Neuronal stem cell (in vitro differentiated cells): ENCODE results near the gene PRXL2B.

ENCODE experiments used
- DNase-seq: peaks from one replicate; pipeline ENCODE4 v3.0.0-alpha.2; 2013; ENCODE audit warnings: low spot score
- H2AFZ ChIP-seq: one replicate; pipeline ENCODE4 v1.6.1; 2013; ENCODE audit warnings: mild to moderate bottlenecking, low read length, inconsistent platforms
- H2AK5ac ChIP-seq: 2 replicates; pipeline ENCODE4 v1.6.1; 2013; ENCODE audit warnings: low read depth, mild to moderate bottlenecking, inconsistent platforms, low read length, moderate library complexity, mixed read lengths
- H2BK120ac ChIP-seq: 2 replicates; pipeline ENCODE4 v1.6.1; 2013; ENCODE audit warnings: low read depth, mild to moderate bottlenecking, inconsistent platforms, low read length, moderate library complexity, mixed read lengths
- H2BK12ac ChIP-seq: one replicate; pipeline ENCODE4 v1.6.1; 2013; ENCODE audit warnings: low read length, inconsistent platforms
- H2BK15ac ChIP-seq: 2 replicates; pipeline ENCODE4 v1.6.1; 2013; ENCODE audit warnings: mild to moderate bottlenecking, low read length, inconsistent platforms, mixed read lengths
- H2BK5ac ChIP-seq: one replicate; pipeline ENCODE4 v1.6.1; 2013; ENCODE audit warnings: inconsistent platforms, mild to moderate bottlenecking, low read length, moderate library complexity
- H3K14ac ChIP-seq: one replicate; pipeline ENCODE4 v1.6.1; 2013; ENCODE audit warnings: low read length, inconsistent platforms
- H3K18ac ChIP-seq: 2 replicates; pipeline ENCODE4 v1.6.1; 2013; ENCODE audit warnings: low read length, inconsistent platforms
- H3K23ac ChIP-seq: 2 replicates; pipeline ENCODE4 v1.6.1; 2013; ENCODE audit warnings: low read depth, mild to moderate bottlenecking, mixed read lengths, low read length, inconsistent platforms; ENCODE audit not compliant: poor library complexity
- H3K27ac ChIP-seq: replicated peaks from 3 replicates; pipeline ENCODE4 v1.5.1; 2013; ENCODE audit warnings: low read length, inconsistent platforms
- H3K27me3 ChIP-seq, 3 experiments: 2 replicates each; pipeline ENCODE4 v1.6.1; 2013; ENCODE audit warnings: low read length in 3 of 3, mild to moderate bottlenecking in 2 of 3, inconsistent platforms in 1 of 3, low read depth in 1 of 3, mixed read lengths in 1 of 3, moderate library complexity in 1 of 3; ENCODE audit not compliant: control insufficient read depth in 3 of 3, insufficient read depth in 3 of 3
- H3K36me3 ChIP-seq, 2 donors: replicated peaks in 1 of 2; 2 replicates each; pipeline ENCODE4 v1.6.1; 2013; ENCODE audit warnings: low read length in 2 of 2; ENCODE audit not compliant: control insufficient read depth in 2 of 2, insufficient read depth in 2 of 2
- H3K4ac ChIP-seq: 2 replicates; pipeline ENCODE4 v1.6.1; 2013; ENCODE audit warnings: inconsistent platforms, mild to moderate bottlenecking, low read length, moderate library complexity
- H3K4me1 ChIP-seq, 2 donors: 1 replicate in 1 of 2; 2 replicates in 1 of 2; pipeline ENCODE4 v1.6.1; 2013; ENCODE audit warnings: low read length in 2 of 2, low read depth in 1 of 2; ENCODE audit not compliant: control insufficient read depth in 2 of 2, insufficient read depth in 1 of 2
- H3K4me2 ChIP-seq: one replicate; pipeline ENCODE4 v1.6.1; 2013; ENCODE audit warnings: mild to moderate bottlenecking, low read length, inconsistent platforms; ENCODE audit not compliant: insufficient read depth, poor library complexity, severe bottlenecking
- H3K4me3 ChIP-seq, 2 donors: 2 replicates each; pipeline ENCODE4 v1.5.1; 2013; ENCODE audit warnings: low read length in 2 of 2, mild to moderate bottlenecking in 2 of 2, inconsistent platforms in 1 of 2, moderate library complexity in 1 of 2
- H3K79me1 ChIP-seq: one replicate; pipeline ENCODE4 v1.6.1; 2013; ENCODE audit warnings: low read depth, mild to moderate bottlenecking, inconsistent platforms, low read length, moderate library complexity
- H3K9ac ChIP-seq: one replicate; pipeline ENCODE4 v1.6.1; 2013; ENCODE audit warnings: mild to moderate bottlenecking, low read depth, low read length, inconsistent platforms; ENCODE audit not compliant: poor library complexity
- H3K9me3 ChIP-seq, 2 donors: replicated peaks in 1 of 2; 2 replicates each; pipeline versions ENCODE3 to v1.6.1; 2013; ENCODE audit warnings: low read length in 2 of 2, mild to moderate bottlenecking in 2 of 2, inconsistent platforms in 1 of 2, low read depth in 1 of 2, mixed read lengths in 1 of 2, moderate library complexity in 1 of 2; ENCODE audit not compliant: control insufficient read depth in 2 of 2, insufficient read depth in 1 of 2
- H4K8ac ChIP-seq: one replicate; pipeline ENCODE4 v1.6.1; 2013; ENCODE audit warnings: low read depth, mild to moderate bottlenecking, inconsistent platforms, low read length, moderate library complexity
- H4K91ac ChIP-seq: one replicate; pipeline ENCODE4 v1.6.1; 2013; ENCODE audit warnings: low read length, low read depth, mild to moderate bottlenecking, inconsistent platforms; ENCODE audit not compliant: poor library complexity
- WGBS, 2 donors: extraction: QIAGEN DNeasy Blood & Tissue Kit; methylation state at CpG; one replicate each; pipeline ENCODE4 v1.1.7; 2013; ENCODE audit warnings: missing lambda C conversion rate in 2 of 2, mixed read lengths in 1 of 2; ENCODE audit not compliant: insufficient read length in 2 of 2, insufficient replicate concordance in 1 of 2; ENCODE audit errors: extremely low coverage in 2 of 2; 5-methylcytosine and 5-hydroxymethylcytosine counted together

The PRXL2B gene

GRCh38 chr1:2601721-2602303 is 15.2 kb downstream of the PRXL2B start:
- no peak overlapping the region for H3K14ac ChIP-seq
- WGBS, 2 donors: no CpG with 5 or more reads among the region's 18 CpGs
- H3K4me2 ChIP-seq: no peak overlapping the region
- no peak overlapping the region for H4K8ac ChIP-seq
- no peaks in the 10 kb centered on the region for H3K36me3 ChIP-seq
- no peak for DNase-seq
- peak overlapping the region; percentile 53 for H3K4ac ChIP-seq
- H2AFZ ChIP-seq: no peak overlapping the region
- no peaks in the 10 kb centered on the region for H3K9me3 ChIP-seq
- H2BK15ac ChIP-seq: peak overlapping the region; percentile 67
- no peak overlapping the region for H2BK12ac ChIP-seq
- no peak overlapping the region for H3K27ac ChIP-seq
- peak overlapping the region; percentile 39 for H2BK5ac ChIP-seq
- no peak overlapping the region for H3K9ac ChIP-seq
- peak overlapping the region; percentile 56 for H2AK5ac ChIP-seq
- H3K4me3 ChIP-seq: no peak overlapping the region
- H3K18ac ChIP-seq: peak overlapping the region; percentile 64
- H4K91ac ChIP-seq: no peak overlapping the region
- H3K4me1 ChIP-seq: peaks cover 0 to under 1% of the 10 kb centered on the region in 2 donors
- no peak overlapping the region for H2BK120ac ChIP-seq
- no peak overlapping the region for H3K23ac ChIP-seq
- H3K79me1 ChIP-seq: no peaks in the 10 kb centered on the region
- peaks cover 0 to 49% (median 2%) of the 10 kb centered on the region in 3 experiments for H3K27me3 ChIP-seq

- Histone ChIP-seq H3K4ac (no peak overlapping the region), H3K27me3 (peaks cover 0 to 47% (median 2%) of the 10 kb centered on the region in 3 experiments), H2AFZ (no peak overlapping the region), H3K79me1 (no peaks in the 10 kb centered on the region), H2BK5ac (peak overlapping the region; percentile 66), H3K36me3 (no peaks in the 10 kb centered on the region), H3K4me1 (peaks cover 0 to 2% of the 10 kb centered on the region in 2 donors), H2BK12ac (no peak overlapping the region), H3K9ac (no peak overlapping the region), H4K8ac (no peak overlapping the region), H3K14ac (peak overlapping the region; percentile 71), H2AK5ac (peak overlapping the region; percentile 83), H4K91ac (no peak overlapping the region), H3K9me3 (no peaks in the 10 kb centered on the region), H2BK15ac (peak overlapping the region; percentile 67), H3K4me2 (no peak overlapping the region), H2BK120ac (peak overlapping the region; percentile 87), H3K23ac (no peak overlapping the region), H3K18ac (peak overlapping the region; percentile 64), H3K4me3 (no peak overlapping the region), H3K27ac (no peak overlapping the region)
- no peak for DNase-seq
- WGBS, 2 donors: no CpG with 5 or more reads among the region's 15 CpGs
Observed at GRCh38 chr1:2602311-2602835, 15.8 kb downstream of the PRXL2B start.

GRCh38 chr1:2602866-2603520 is 16.4 kb downstream of the PRXL2B start:
- Histone ChIP-seq H2BK120ac (peak overlapping the region; percentile 87), H3K27me3 (peaks cover 0 to 42% (median 2%) of the 10 kb centered on the region in 3 experiments), H3K27ac (no peak overlapping the region), H2AFZ (no peak overlapping the region), H3K18ac (peak overlapping the region; percentile 35), H4K91ac (no peak overlapping the region), H3K4me2 (no peak overlapping the region), H3K4me3 (no peak overlapping the region), H3K79me1 (no peaks in the 10 kb centered on the region), H3K36me3 (no peaks in the 10 kb centered on the region), H3K14ac (peak overlapping the region; percentile 31), H3K4me1 (peaks cover 0 to 2% of the 10 kb centered on the region in 2 donors), H3K23ac (no peak overlapping the region), H4K8ac (no peak overlapping the region), H3K4ac (peak overlapping the region; percentile 89), H2BK12ac (no peak overlapping the region), H2AK5ac (peak overlapping the region; percentile 83), H2BK5ac (peak overlapping the region; percentile 66), H3K9me3 (no peaks in the 10 kb centered on the region), H2BK15ac (peak overlapping the region; percentile 94), H3K9ac (peak overlapping the region; percentile 44)
- no peak for DNase-seq
- no CpG with 5 or more reads among the region's 18 CpGs for WGBS, 2 donors

- no peak overlapping the region for H3K27ac ChIP-seq
- H3K36me3 ChIP-seq: no peaks in the 10 kb centered on the region
- H2AK5ac ChIP-seq: peak overlapping the region; percentile 83
- no peak overlapping the region for H3K4me2 ChIP-seq
- H3K79me1 ChIP-seq: no peaks in the 10 kb centered on the region
- H3K4ac ChIP-seq: no peak overlapping the region
- peak overlapping the region; percentile 55 for H2BK15ac ChIP-seq
- no CpG with 5 or more reads among the region's 25 CpGs for WGBS, 2 donors
- no peak overlapping the region for H2BK12ac ChIP-seq
- peaks cover 0 to 2% of the 10 kb centered on the region in 2 donors for H3K4me1 ChIP-seq
- H3K14ac ChIP-seq: peak overlapping the region; percentile 82
- H3K9me3 ChIP-seq: no peaks in the 10 kb centered on the region
- no peak overlapping the region for H3K23ac ChIP-seq
- H4K8ac ChIP-seq: no peak overlapping the region
- no peak overlapping the region for H3K4me3 ChIP-seq
- peak overlapping the region; percentile 87 for H2BK120ac ChIP-seq
- no peak overlapping the region for H2AFZ ChIP-seq
- DNase-seq: no peak
- peaks cover 0 to 42% (median 2%) of the 10 kb centered on the region in 3 experiments for H3K27me3 ChIP-seq
- H2BK5ac ChIP-seq: peak overlapping the region; percentile 66
- H3K18ac ChIP-seq: peak overlapping the region; percentile 80
- H4K91ac ChIP-seq: no peak overlapping the region
- peak overlapping the region; percentile 44 for H3K9ac ChIP-seq
Observed at GRCh38 chr1:2603521-2604155, 17.1 kb downstream of the PRXL2B start.
